Heart right ventricle (tissue), 16 donors: ENCODE data around the gene TTLL9. TPM values are rescaled to one million over a fixed set of nuclear protein-coding genes. Genes with fewer than 3 reads are reported as not detected.
"Not testable (repeated sequence)": the region's sequence is repeated elsewhere in the genome, so short reads cannot be mapped to it uniquely, and the experiment has no call there.

ENCODE experiments used
- ATAC-seq, 8 donors: fragments of 200-7000 bp; cut with Tn5 transposase; one replicate each; pipeline ENCODE4 v1.9.1; 2020; ENCODE audit warnings: mild to moderate bottlenecking in 8 of 8, moderate library complexity in 8 of 8, moderate number of reproducible peaks in 1 of 8
- DNase-seq, 2 donors: peaks; one replicate each; pipeline ENCODE4 v3.0.0-alpha.2; 2020
- H3K27ac ChIP-seq, 10 donors: fragments of 200-600 bp; sonication (generic) in 2 of 10; one replicate each; pipeline versions ENCODE4 v1.5.0 to v1.8.0; 2020 to 2022; ENCODE audit warnings: mild to moderate bottlenecking in 3 of 10
- H3K27me3 ChIP-seq, 7 donors: fragments of 200-600 bp; one replicate each; pipeline ENCODE4 v1.8.0; 2021 to 2022; ENCODE audit warnings: mild to moderate bottlenecking in 2 of 7
- H3K36me3 ChIP-seq, 9 donors: fragments of 200-600 bp; sonication (generic) in 1 of 9; one replicate each; pipeline versions ENCODE4 v1.5.0 to v1.8.0; 2020 to 2022; ENCODE audit warnings: mild to moderate bottlenecking in 2 of 9
- H3K4me1 ChIP-seq, 9 donors: fragments of 200-600 bp; sonication (generic) in 1 of 9; one replicate each; pipeline versions ENCODE4 v1.5.0 to v1.8.0; 2020 to 2022; ENCODE audit warnings: mild to moderate bottlenecking in 4 of 9
- H3K4me3 ChIP-seq, 10 donors: fragments of 200-600 bp; sonication (generic) in 2 of 10; one replicate each; pipeline versions ENCODE4 v1.5.0 to v1.8.0; 2020 to 2022; ENCODE audit warnings: mild to moderate bottlenecking in 7 of 10, moderate library complexity in 2 of 10
- H3K9me3 ChIP-seq, 11 donors: fragments of 200-600 bp in 10 of 11; sonication (generic) in 2 of 11; one replicate each; pipeline versions ENCODE4 v1.5.0 to v1.8.0; 2013 to 2022; ENCODE audit warnings: mild to moderate bottlenecking in 2 of 11, control low read depth in 1 of 11, moderate library complexity in 1 of 11
- CTCF ChIP-seq, 9 donors: fragments of 200-600 bp; sonication (generic) in 2 of 9; IDR thresholded peaks; one replicate each; pipeline versions ENCODE4 v1.5.0 to v1.8.0; 2021 to 2022; ENCODE audit warnings: antibody characterized with exemption in 9 of 9, mild to moderate bottlenecking in 5 of 9, moderate library complexity in 1 of 9
- WGBS, 2 donors: extraction: QIAGEN DNeasy Blood & Tissue Kit; methylation state at CpG; one replicate each; pipeline ENCODE4 v1.1.7; 2013; ENCODE audit warnings: inconsistent platforms in 1 of 2; 5-methylcytosine and 5-hydroxymethylcytosine counted together
- intact Hi-C, 10 donors: fragments of 100-400 bp; cut with DNase I; formaldehyde crosslinking; loops; one replicate each; pipeline versions ENCODE4 v1.11.1 to v1.14.2; 2022
- polyA plus RNA-seq, 2 donors: library from polyadenylated mRNA; stranded (reverse); fragments of 200-250 nt; gene quantifications; one replicate each; pipeline ENCODE4 v1.2.3, GENCODE V29; 2013
- total RNA-seq, 10 donors: library from RNA; stranded (reverse); fragmentation: NEBNext Ultra II Directional in 3 of 10; extraction: Animal tissue kit (Norgen Biotek cat#: 25700) in 3 of 10; gene quantifications; one replicate each; pipeline versions ENCODE4 v1.2.1 to v1.2.4, GENCODE V29; 2021 to 2023
- donor health status: Arrhythmogenic right ventricular cardiomyopathy.
- donor health status: ischemic (EF 13 %, LVEDD 7.1; RV severe dilation, severe dysfunction).
- donor health status: healthy with polysubstance abuse.
- donor health status: DM: no; HTN: yes; CAD: no.
- donor health status: DM: no; HTN: no; CAD: no.
- donor health status: ischemic (EF 25% LVEDD 6.9; RV normal size, moderate dysfunction).
- donor health status: ischemic (EF 25% LVEDD 5.7; RV mildly dilated, moderate dysfunction).
- donor health status: healthy.
- donor health status: DM: yes; HTN: yes; CAD: no.
- donor health status: Ischemic cardiomyopathy.
- donor health status: ischemic (EF 35%, LVEDD 5.7; RV mildly dilated, moderate dysfunction).
- donor health status: nonischemic (EF 11% LVEDD 7.7; RV severe dilation, severe dysfunction).
- donor health status: DM: yes; HTN: yes; CAD: no.
- donor health status: PGD.
- donor health status: ischemic (EF 29% LVEDD 5.4; RV normal size, mild dysfunction).
- donor health status: nonischemic (EF 23%, LVEDD 6.1; RV moderate dilation, normal function).

Gene TTLL9
- total and polyA plus RNA-seq, 12 donors, result 0.03 to 0.15 (median 0.07) TPM; not detected in 9

DNA sequence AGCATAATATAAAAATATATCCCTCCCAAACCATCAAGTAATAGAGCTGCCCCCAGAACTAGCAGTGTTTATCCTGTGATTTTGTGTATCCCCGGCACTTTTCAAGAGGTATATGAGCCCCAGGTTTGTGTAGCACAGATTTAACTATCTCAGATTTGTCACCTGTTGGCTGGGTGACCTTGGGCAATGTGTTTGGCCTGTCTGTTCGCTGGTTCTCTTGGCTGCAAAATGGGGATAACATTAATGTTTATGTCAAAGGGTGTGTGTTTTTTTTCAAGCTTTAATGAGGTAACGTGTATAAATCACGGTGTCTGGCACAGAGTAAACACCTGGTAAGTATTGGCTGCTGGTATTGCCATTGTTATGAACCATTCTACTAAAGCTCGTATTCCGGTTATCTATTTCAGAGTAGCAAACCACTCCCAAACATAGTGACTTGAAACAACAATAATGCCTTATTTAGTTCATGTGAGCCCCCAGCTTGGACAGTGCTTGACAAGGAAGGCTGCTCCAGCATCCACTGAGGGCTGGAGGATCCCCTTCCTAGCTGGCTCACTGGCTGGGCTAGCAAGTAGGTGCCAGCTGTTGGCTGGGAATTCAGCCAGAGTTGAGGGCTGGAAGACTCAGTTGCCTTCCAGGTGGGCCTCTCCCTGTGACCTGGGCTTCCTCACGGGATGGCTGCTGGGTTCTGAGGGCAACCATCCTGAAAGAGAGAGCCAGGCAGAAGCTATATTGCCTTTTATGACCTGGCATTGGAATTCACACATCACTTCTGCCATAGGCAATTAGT is 45.3 kb downstream of the TTLL9 start:
- DNase-seq (no peak), ATAC-seq (no peak)
- Histone ChIP-seq H3K4me3 (no peak overlapping the region), H3K9me3 (no peaks in the 10 kb centered on the region), H3K4me1 (peaks cover 0 to 10% (median 0%) of the 10 kb centered on the region in 9 donors), H3K27ac (no peak overlapping the region), H3K36me3 (no peaks in the 10 kb centered on the region), H3K27me3 (peaks cover 0 to 16% (median 3%) of the 10 kb centered on the region in 7 donors)
- no peak for TF ChIP-seq CTCF (IDR thresholded peaks at IDR 0.05)
- intact Hi-C loops, result no loop called here
- 77 to 86% methylated on average over 7 of the region's 7 CpGs for WGBS, 2 donors

- Histone ChIP-seq H3K27ac (no peak overlapping the region), H3K27me3 (peaks cover 0 to 19% (median 3%) of the 10 kb centered on the region in 7 donors), H3K36me3 (no peaks in the 10 kb centered on the region), H3K9me3 (no peaks in the 10 kb centered on the region), H3K4me3 (no peak overlapping the region), H3K4me1 (peaks cover 0 to 10% (median 0%) of the 10 kb centered on the region in 9 donors)
- WGBS, 2 donors, result 84 to 95% methylated on average over 4 of the region's 4 CpGs
- no peak for TF ChIP-seq CTCF (IDR thresholded peaks at IDR 0.05)
- no peak for ATAC-seq
- no peak for DNase-seq
- intact Hi-C loops, result no loop called here
Measured at GRCh38 chr20:31916708-31917107, 46.3 kb downstream of the TTLL9 start.

- H3K4me1 ChIP-seq, H3K4me3 ChIP-seq, H3K36me3 ChIP-seq, H3K9me3 ChIP-seq, ATAC-seq, intact Hi-C loops, DNase-seq, H3K27ac ChIP-seq: not testable (repeated sequence)
- 3 to 7% methylated on average over 7 of the region's 7 CpGs for WGBS, 2 donors
- peaks cover 0 to 19% (median 3%) of the 10 kb centered on the region in 7 donors for H3K27me3 ChIP-seq
Measured at GRCh38 chr20:31917962-31918412, 47.6 kb downstream of the TTLL9 start.

DNA sequence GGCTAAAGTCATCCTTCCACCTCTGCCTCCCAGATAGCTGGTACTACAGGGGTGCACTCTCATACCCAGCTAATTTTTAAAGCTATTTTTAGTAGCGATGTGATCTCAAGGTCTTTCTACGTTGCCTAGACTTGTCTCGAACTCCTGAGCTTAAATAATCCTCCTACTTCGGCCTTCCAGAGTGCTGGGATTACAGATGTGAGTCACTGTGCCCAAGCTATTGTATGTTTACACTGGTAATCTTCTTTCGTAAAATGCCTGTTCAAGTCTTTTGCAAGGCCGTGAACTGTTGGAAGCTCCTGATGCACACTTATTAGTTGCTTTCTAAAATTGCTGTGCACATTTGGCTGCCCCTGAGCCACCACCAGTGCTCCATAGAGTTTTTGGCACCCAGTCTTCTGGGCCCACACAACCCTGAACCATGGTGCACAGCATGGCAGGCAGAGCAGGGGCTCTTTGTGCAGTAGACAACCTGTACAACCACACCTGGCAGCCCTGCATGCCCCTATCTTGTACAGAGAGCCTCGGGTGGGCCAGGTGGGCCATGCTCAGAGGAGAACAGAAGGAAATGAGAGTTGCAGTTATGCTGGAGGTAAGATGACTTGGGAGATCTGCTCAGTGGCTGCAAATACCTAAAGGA is 48.2 kb downstream of the TTLL9 start:
- ATAC-seq (no peak), DNase-seq (no peak)
- Histone ChIP-seq H3K4me1 (peaks cover 0 to 10% (median 0%) of the 10 kb centered on the region in 9 donors), H3K27me3 (peaks cover 0 to 19% (median 6%) of the 10 kb centered on the region in 7 donors), H3K27ac (no peak overlapping the region), H3K4me3 (no peak overlapping the region), H3K9me3 (no peaks in the 10 kb centered on the region), H3K36me3 (no peaks in the 10 kb centered on the region)
- intact Hi-C loops, result no loop called here
- WGBS, 2 donors, result 71 to 75% methylated on average over 7 of the region's 7 CpGs
- no peak for TF ChIP-seq CTCF (IDR thresholded peaks at IDR 0.05)
